Heart left ventricle (tissue), 16 donors: Measurements from ENCODE around the gene FAM118B. TPM values are rescaled to one million over a fixed set of nuclear protein-coding genes. Genes with fewer than 3 reads are reported as not detected.
"Not testable (repeated sequence)": the region's sequence is repeated elsewhere in the genome, so short reads cannot be mapped to it uniquely, and the experiment has no call there.

ENCODE experiments used
- ATAC-seq, 4 donors: fragments of 200-7000 bp; cut with Tn5 transposase; one replicate each; pipeline ENCODE4 v1.9.1; 2020 to 2022; ENCODE audit warnings: moderate library complexity in 4 of 4, mild to moderate bottlenecking in 3 of 4, moderate number of reproducible peaks in 1 of 4
- DNase-seq, 5 donors: peaks; one replicate each; pipeline ENCODE4 v3.0.0-alpha.2; 2020
- H3K27ac ChIP-seq, 12 donors: fragments of 200-600 bp; sonication (generic) in 4 of 12; one replicate each; pipeline versions ENCODE4 v1.5.0 to v1.8.0; 2016 to 2022; ENCODE audit warnings: mild to moderate bottlenecking in 2 of 12
- H3K27me3 ChIP-seq, 9 donors: fragments of 200-600 bp; sonication (generic) in 2 of 9; one replicate each; pipeline versions ENCODE4 v1.5.1 to v1.8.0; 2016 to 2022; ENCODE audit warnings: mild to moderate bottlenecking in 3 of 9
- H3K36me3 ChIP-seq, 9 donors: fragments of 200-600 bp; sonication (generic) in 2 of 9; one replicate each; pipeline versions ENCODE4 v1.5.0 to v1.8.0; 2018 to 2022; ENCODE audit warnings: mild to moderate bottlenecking in 2 of 9
- H3K4me1 ChIP-seq, 12 donors: fragments of 200-600 bp; sonication (generic) in 4 of 12; one replicate each; pipeline versions ENCODE4 v1.5.0 to v1.8.0; 2016 to 2022; ENCODE audit warnings: mild to moderate bottlenecking in 3 of 12
- H3K4me3 ChIP-seq, 12 donors: fragments of 200-600 bp; sonication (generic) in 4 of 12; one replicate each; pipeline versions ENCODE4 v1.5.0 to v1.8.0; 2017 to 2022; ENCODE audit warnings: mild to moderate bottlenecking in 9 of 12, moderate library complexity in 4 of 12
- H3K9me3 ChIP-seq, 12 donors: fragments of 200-600 bp; sonication (generic) in 4 of 12; one replicate each; pipeline versions ENCODE4 v1.5.0 to v1.8.0; 2016 to 2022; ENCODE audit warnings: mild to moderate bottlenecking in 1 of 12
- CTCF ChIP-seq, 12 donors: fragments of 200-600 bp; sonication (generic) in 4 of 12; IDR thresholded peaks; one replicate each; pipeline versions ENCODE4 v1.5.0 to v1.8.0; 2018 to 2022; ENCODE audit warnings: antibody characterized with exemption in 12 of 12, mild to moderate bottlenecking in 5 of 12
- POLR2A ChIP-seq, 2 donors: fragments of 450-650 bp; IDR thresholded peaks; one replicate each; pipeline ENCODE4 v1.6.1; 2017; ENCODE audit warnings: antibody characterized with exemption in 2 of 2, mild to moderate bottlenecking in 2 of 2, moderate library complexity in 2 of 2
- WGBS, 4 donors: extraction: QIAGEN DNeasy Blood & Tissue Kit in 2 of 4; methylation state at CpG; one replicate each; pipeline versions ENCODE4 v1.1.5 to v1.1.7; 2013 to 2018; 5-methylcytosine and 5-hydroxymethylcytosine counted together
- intact Hi-C, 10 donors: fragments of 100-400 bp; cut with DNase I; formaldehyde crosslinking; loops; one replicate each; pipeline versions ENCODE4 v1.11.1 to v1.14.2; 2022
- polyA plus RNA-seq, 2 donors: library from polyadenylated mRNA; stranded (reverse); fragments of 200-250 nt; gene quantifications; one replicate each; pipeline ENCODE4 v1.2.3, GENCODE V29; 2013
- total RNA-seq, 9 donors: library from RNA; depleted of rRNA in 2 of 9; stranded (reverse); fragments of >200 nt in 2 of 9; fragmentation: NEBNext Ultra II Directional in 3 of 9; extraction: Animal tissue kit (Norgen Biotek cat#: 25700) in 3 of 9; gene quantifications; one replicate each; pipeline versions ENCODE4 v1.1.0 to v1.2.4, GENCODE V29; 2016 to 2023
- donor health status: ischemic (EF 13 %, LVEDD 7.1; RV severe dilation, severe dysfunction).
- donor health status: healthy with polysubstance abuse.
- donor health status: DM: no; HTN: yes; CAD: no.
- donor health status: DM: no; HTN: no; CAD: no.
- donor health status: ischemic (EF 25% LVEDD 6.9; RV normal size, moderate dysfunction).
- donor health status: ischemic (EF 25% LVEDD 5.7; RV mildly dilated, moderate dysfunction).
- donor health status: healthy.
- donor health status: DM: yes; HTN: yes; CAD: no.
- donor health status: ischemic (EF 35%, LVEDD 5.7; RV mildly dilated, moderate dysfunction).
- donor health status: nonischemic (EF 11% LVEDD 7.7; RV severe dilation, severe dysfunction).
- donor health status: DM: yes; HTN: yes; CAD: no.
- donor health status: PGD.
- donor health status: ischemic (EF 29% LVEDD 5.4; RV normal size, mild dysfunction).
- donor health status: nonischemic (EF 23%, LVEDD 6.1; RV moderate dilation, normal function).

Gene FAM118B
- total and polyA plus RNA-seq, 11 donors: 8.5 to 41.0 (median 21.8) TPM

DNA sequence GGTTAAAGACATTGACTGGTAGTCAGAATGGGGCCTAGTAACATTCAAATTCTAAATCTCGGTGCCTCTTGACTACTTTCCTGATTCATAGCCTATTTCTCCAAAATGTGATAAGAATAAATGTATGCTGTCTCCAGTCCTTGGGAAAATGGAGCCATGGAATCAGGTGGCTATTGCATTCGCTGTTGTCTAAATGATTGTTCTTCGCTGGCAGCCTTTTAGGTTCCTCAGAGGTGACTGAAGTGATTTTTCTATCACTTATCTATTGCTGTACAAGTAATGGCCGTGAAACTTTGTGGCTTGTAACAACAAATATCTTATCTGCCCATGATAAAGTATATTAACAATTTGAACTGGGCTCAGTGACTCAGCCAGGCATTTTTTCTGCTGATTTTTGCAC is 41.7 kb downstream of the FAM118B start:
- DNase-seq: no peak
- Histone ChIP-seq H3K27ac (no peak overlapping the region), H3K4me1 (peaks cover 0 to 9% (median 0%) of the 10 kb centered on the region in 12 donors), H3K9me3 (no peaks in the 10 kb centered on the region), H3K4me3 (no peak overlapping the region), H3K27me3 (no peaks in the 10 kb centered on the region), H3K36me3 (peaks cover 3 to 90% (median 72%) of the 10 kb centered on the region in 9 donors)
- no peak for ATAC-seq
- intact Hi-C loops: no loop called here
- 75 to 93% (median 86%) methylated on average over 4 of the region's 4 CpGs for WGBS, 4 donors
- TF ChIP-seq POLR2A (IDR thresholded peaks at IDR 0.05) (no peak), CTCF (IDR thresholded peaks at IDR 0.05) (no peak)

DNA sequence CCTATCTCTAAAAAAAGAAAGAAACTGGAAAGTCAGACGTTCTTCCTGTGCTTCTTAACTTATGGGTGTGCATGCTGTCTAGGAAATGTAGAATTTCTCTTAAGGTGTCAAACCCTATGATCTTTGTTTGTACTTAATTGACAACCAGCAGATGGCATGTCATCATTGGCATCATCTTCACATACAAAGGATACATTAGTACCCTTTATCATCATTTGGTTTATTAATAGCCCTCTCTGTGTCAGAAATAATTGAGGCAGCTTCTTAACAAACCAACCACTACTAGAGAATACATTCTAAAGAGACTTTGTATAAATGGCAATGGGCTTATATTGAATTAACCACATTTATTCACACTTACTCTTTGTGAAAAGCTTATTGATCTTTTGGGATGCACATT is 43.2 kb downstream of the FAM118B start:
- Histone ChIP-seq H3K27ac (no peak overlapping the region), H3K27me3 (no peaks in the 10 kb centered on the region), H3K4me3 (no peak overlapping the region), H3K4me1 (peaks cover 0 to 9% (median 0%) of the 10 kb centered on the region in 12 donors), H3K9me3 (no peaks in the 10 kb centered on the region), H3K36me3 (peaks cover 3 to 88% (median 73%) of the 10 kb centered on the region in 9 donors)
- no peak for TF ChIP-seq POLR2A (IDR thresholded peaks at IDR 0.05)
- no peak for TF ChIP-seq CTCF (IDR thresholded peaks at IDR 0.05)
- DNase-seq (no peak), ATAC-seq (no peak)
- intact Hi-C loops: no loop called here
- WGBS, 4 donors: 43 to 59% (median 51%) methylated on average over 1 of the region's 1 CpG

DNA sequence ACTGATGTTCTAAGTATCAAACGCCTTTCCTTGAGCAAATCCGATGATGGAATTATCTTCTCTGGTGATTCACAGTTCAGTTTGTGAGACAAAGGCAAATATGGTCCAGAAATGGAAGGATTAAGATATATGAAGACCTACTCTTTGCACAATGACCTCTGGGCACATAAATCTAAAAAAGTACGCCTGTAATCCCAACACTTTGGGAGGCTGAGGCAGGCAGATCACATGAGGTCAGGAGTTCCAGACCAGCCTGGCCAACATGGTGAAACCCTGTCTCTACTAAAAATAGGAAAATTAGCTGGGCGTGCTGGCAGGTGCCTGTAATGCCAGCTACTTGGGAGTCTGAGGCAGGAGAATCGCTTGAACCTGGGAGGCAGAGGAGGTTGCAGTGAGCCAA is 43.9 kb downstream of the FAM118B start:
- intact Hi-C loops, ATAC-seq: not testable (repeated sequence)
- 83 to 90% (median 87%) methylated on average over 5 of the region's 5 CpGs for WGBS, 4 donors

DNA sequence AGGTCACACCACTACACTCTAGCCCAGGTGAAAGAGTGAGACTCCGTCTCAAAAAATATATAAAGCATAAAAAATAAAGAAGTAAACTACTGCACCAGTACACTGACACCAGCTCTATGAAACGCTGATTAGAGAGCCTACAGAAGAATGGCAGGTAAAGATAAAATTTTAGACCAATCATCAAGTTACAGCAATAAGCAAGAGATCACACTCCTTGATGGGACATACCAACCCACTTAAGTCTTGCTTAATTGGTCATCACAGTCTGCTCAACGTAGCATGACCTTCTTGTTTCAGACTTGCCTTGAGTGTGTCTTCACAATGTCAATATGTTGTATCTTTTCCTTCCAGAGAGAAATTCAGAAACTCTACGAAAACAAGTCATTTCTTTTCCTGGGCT is 44.6 kb downstream of the FAM118B start:
- WGBS, 4 donors: 92 to 95% (median 94%) methylated on average over 4 of the region's 4 CpGs
- peaks cover 1 to 90% (median 76%) of the 10 kb centered on the region in 9 donors for H3K36me3 ChIP-seq

More for the DNA sequence above, 43.9 kb downstream of the FAM118B start:
- not testable (repeated sequence) for H3K4me3 ChIP-seq, H3K27me3 ChIP-seq, DNase-seq, H3K27ac ChIP-seq, H3K9me3 ChIP-seq
- Histone ChIP-seq H3K36me3 (peaks cover 3 to 91% (median 76%) of the 10 kb centered on the region in 9 donors), H3K4me1 (peaks cover 0 to 11% (median 0%) of the 10 kb centered on the region in 12 donors)

More for the DNA sequence above, 44.6 kb downstream of the FAM118B start:
- Histone ChIP-seq H3K4me3 (no peak overlapping the region), H3K27ac (no peak overlapping the region), H3K4me1 (peaks cover 0 to 18% (median 0%) of the 10 kb centered on the region in 12 donors), H3K9me3 (no peaks in the 10 kb centered on the region), H3K27me3 (no peaks in the 10 kb centered on the region)
- no peak for ATAC-seq
- TF ChIP-seq POLR2A (IDR thresholded peaks at IDR 0.05) (no peak), CTCF (IDR thresholded peaks at IDR 0.05) (no peak)
- intact Hi-C loops: no loop called here
- no peak for DNase-seq
